Activated T-cell treated with anti-CD3 and anti-CD28 coated beads, Interleukin-2, amount 50 U/mL, for 48 hours (primary cell): Measurements from ENCODE around the gene MYRF.

ENCODE experiments used
- DNase-seq, 2 experiments: peaks; one replicate each; pipeline ENCODE4 v3.0.0-alpha.2; 2020

The MYRF gene

GRCh38 chr11:61719978-61720377 lies 32.5 kb upstream of the MYRF start:
- no peak for DNase-seq

- DNase-seq, result no peak
Observed at GRCh38 chr11:61720597-61720996, 31.8 kb upstream of the MYRF start.

GRCh38 chr11:61724437-61724836 lies 28.0 kb upstream of the MYRF start:
- no peak for DNase-seq

GRCh38 chr11:61725781-61726231 lies 26.6 kb upstream of the MYRF start:
- no peak for DNase-seq

GRCh38 chr11:61726775-61727174 lies 25.7 kb upstream of the MYRF start:
- DNase-seq, result no peak

GRCh38 chr11:61727401-61727811 lies 25.0 kb upstream of the MYRF start:
- no peak for DNase-seq

GRCh38 chr11:61728066-61728939 lies 24.1 kb upstream of the MYRF start:
- no peak for DNase-seq

- peak; percentile 25 to 37 for DNase-seq
Observed at GRCh38 chr11:61728940-61729219, 23.6 kb upstream of the MYRF start.

GRCh38 chr11:61730240-61730994 lies 22.0 kb upstream of the MYRF start:
- DNase-seq, result no peak

GRCh38 chr11:61731211-61731951 lies 21.1 kb upstream of the MYRF start:
- DNase-seq, result no peak

- DNase-seq, result no peak
Observed at GRCh38 chr11:61731952-61732675, 20.3 kb upstream of the MYRF start.

GRCh38 chr11:61732705-61733104 lies 19.7 kb upstream of the MYRF start:
- no peak for DNase-seq

GRCh38 chr11:61733120-61733978 lies 19.1 kb upstream of the MYRF start:
- DNase-seq, result peak; percentile 85 to 89

- no peak for DNase-seq
Observed at GRCh38 chr11:61734767-61735166, 17.7 kb upstream of the MYRF start.

GRCh38 chr11:61735391-61735790 lies 17.0 kb upstream of the MYRF start:
- DNase-seq, result no peak

- no peak for DNase-seq
Observed at GRCh38 chr11:61736310-61736709, 16.1 kb upstream of the MYRF start.

GRCh38 chr11:61737131-61737530 lies 15.3 kb upstream of the MYRF start:
- no peak for DNase-seq

- no peak for DNase-seq
Observed at GRCh38 chr11:61737636-61738386, 14.6 kb upstream of the MYRF start.

GRCh38 chr11:61738776-61739175 lies 13.7 kb upstream of the MYRF start:
- DNase-seq, result no peak

- no peak for DNase-seq
Observed at GRCh38 chr11:61739413-61739812, 13.0 kb upstream of the MYRF start.

- DNase-seq, result no peak
Observed at GRCh38 chr11:61739966-61740365, 12.5 kb upstream of the MYRF start.
